Glutamatergic neuron (in vitro differentiated cells): ENCODE data around the gene PRDM16. TPM values are rescaled to one million over a fixed set of nuclear protein-coding genes. Genes with fewer than 3 reads are reported as not detected.

ENCODE experiments used
- DNase-seq: peaks from one replicate; pipeline ENCODE4 v3.0.0; 2022
- H3K27ac Mint-ChIP-seq: one replicate; pipeline ENCODE4 v1.8.0; 2020; ENCODE audit warnings: mild to moderate bottlenecking, mixed read lengths, inconsistent platforms; ENCODE audit not compliant: unreplicated experiment
- H3K27me3 Mint-ChIP-seq: one replicate; pipeline ENCODE4 v1.8.0; 2020; ENCODE audit warnings: mild to moderate bottlenecking, moderate library complexity, mixed read lengths, inconsistent platforms; ENCODE audit not compliant: unreplicated experiment
- H3K36me3 Mint-ChIP-seq: one replicate; pipeline ENCODE4 v1.8.0; 2020; ENCODE audit warnings: mild to moderate bottlenecking, mixed read lengths, inconsistent platforms; ENCODE audit not compliant: unreplicated experiment
- H3K4me1 Mint-ChIP-seq: one replicate; pipeline ENCODE4 v1.8.0; 2020; ENCODE audit warnings: mild to moderate bottlenecking, low read depth, mixed read lengths, inconsistent platforms; ENCODE audit not compliant: unreplicated experiment
- H3K4me3 Mint-ChIP-seq: one replicate; pipeline ENCODE4 v1.8.0; 2020; ENCODE audit warnings: mild to moderate bottlenecking, mixed read lengths, inconsistent platforms; ENCODE audit not compliant: unreplicated experiment
- H3K9me3 Mint-ChIP-seq: one replicate; pipeline ENCODE4 v1.8.0; 2020; ENCODE audit warnings: mild to moderate bottlenecking, moderate library complexity, mixed read lengths, inconsistent platforms; ENCODE audit not compliant: unreplicated experiment
- total RNA-seq: library from RNA; stranded (reverse); fragmentation: NEBNext Ultra II Directional; extraction: Animal tissue kit (Norgen Biotek cat#: 25700); gene quantifications from one replicate; pipeline ENCODE4 v1.2.1, GENCODE V29; 2021; ENCODE audit not compliant: unreplicated experiment
- TF ChIP-seq, protein P1 (sequence below): fragments of 200-600 bp; sonication (generic); IDR thresholded peaks from one replicate; pipeline ENCODE4 v1.5.0; 2021; ENCODE audit not compliant: partially characterized antibody, unreplicated experiment

Gene PRDM16
- total RNA-seq, 1 donor from 2014 or later = 0.07 TPM

GRCh38 chr1:3462356-3463012 lies 393.5 kb downstream of the PRDM16 start:
- Mint-ChIP-seq H3K9me3 (peaks cover 1% of the 10 kb centered on the region), H3K27me3 (peaks cover 4% of the 10 kb centered on the region), H3K4me1 (peaks cover 19% of the 10 kb centered on the region), H3K4me3 (no peak overlapping the region), H3K27ac (no peak overlapping the region), H3K36me3 (no peaks in the 10 kb centered on the region)
- DNase-seq = no peak
- TF ChIP-seq, protein P1, sequence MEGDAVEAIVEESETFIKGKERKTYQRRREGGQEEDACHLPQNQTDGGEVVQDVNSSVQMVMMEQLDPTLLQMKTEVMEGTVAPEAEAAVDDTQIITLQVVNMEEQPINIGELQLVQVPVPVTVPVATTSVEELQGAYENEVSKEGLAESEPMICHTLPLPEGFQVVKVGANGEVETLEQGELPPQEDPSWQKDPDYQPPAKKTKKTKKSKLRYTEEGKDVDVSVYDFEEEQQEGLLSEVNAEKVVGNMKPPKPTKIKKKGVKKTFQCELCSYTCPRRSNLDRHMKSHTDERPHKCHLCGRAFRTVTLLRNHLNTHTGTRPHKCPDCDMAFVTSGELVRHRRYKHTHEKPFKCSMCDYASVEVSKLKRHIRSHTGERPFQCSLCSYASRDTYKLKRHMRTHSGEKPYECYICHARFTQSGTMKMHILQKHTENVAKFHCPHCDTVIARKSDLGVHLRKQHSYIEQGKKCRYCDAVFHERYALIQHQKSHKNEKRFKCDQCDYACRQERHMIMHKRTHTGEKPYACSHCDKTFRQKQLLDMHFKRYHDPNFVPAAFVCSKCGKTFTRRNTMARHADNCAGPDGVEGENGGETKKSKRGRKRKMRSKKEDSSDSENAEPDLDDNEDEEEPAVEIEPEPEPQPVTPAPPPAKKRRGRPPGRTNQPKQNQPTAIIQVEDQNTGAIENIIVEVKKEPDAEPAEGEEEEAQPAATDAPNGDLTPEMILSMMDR = no peak

DNA sequence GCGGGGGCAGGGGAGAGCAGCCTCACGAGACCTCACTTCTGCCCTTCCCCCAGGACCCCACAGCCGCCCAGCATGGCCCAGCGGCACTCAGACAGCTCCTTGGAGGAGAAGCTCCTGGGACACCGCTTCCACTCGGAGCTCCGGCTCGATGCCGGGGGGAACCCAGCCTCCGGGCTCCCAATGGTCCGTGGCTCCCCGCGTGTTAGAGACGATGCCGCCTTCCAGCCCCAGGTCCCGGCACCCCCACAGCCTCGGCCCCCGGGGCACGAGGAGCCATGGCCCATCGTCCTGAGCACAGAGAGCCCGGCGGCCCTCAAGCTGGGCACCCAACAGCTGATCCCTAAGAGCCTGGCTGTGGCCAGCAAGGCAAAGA lies 394.0 kb downstream of the PRDM16 start:
- peaks cover 1% of the 10 kb centered on the region for H3K9me3 Mint-ChIP-seq
- H3K4me3 Mint-ChIP-seq = no peak overlapping the region

GRCh38 chr1:3463408-3463863 lies 394.4 kb downstream of the PRDM16 start:
- peak; percentile 14 for DNase-seq
- Mint-ChIP-seq H3K36me3 (no peaks in the 10 kb centered on the region), H3K27me3 (peaks cover 4% of the 10 kb centered on the region), H3K9me3 (peaks cover 1% of the 10 kb centered on the region), H3K4me1 (peaks cover 15% of the 10 kb centered on the region), H3K27ac (no peak overlapping the region), H3K4me3 (no peak overlapping the region)
- TF ChIP-seq, protein P1 = no peak

More for the DNA sequence above, 394.0 kb downstream of the PRDM16 start:
- peaks cover 18% of the 10 kb centered on the region for H3K4me1 Mint-ChIP-seq
- no peaks in the 10 kb centered on the region for H3K36me3 Mint-ChIP-seq
- H3K27ac Mint-ChIP-seq = no peak overlapping the region
- TF ChIP-seq, protein P1 = no peak
- peaks cover 4% of the 10 kb centered on the region for H3K27me3 Mint-ChIP-seq
- peak; percentile 16 for DNase-seq

- Mint-ChIP-seq H3K4me1 (peaks cover 9% of the 10 kb centered on the region), H3K27me3 (peaks cover 4% of the 10 kb centered on the region), H3K9me3 (peaks cover 1% of the 10 kb centered on the region), H3K4me3 (no peak overlapping the region), H3K27ac (no peak overlapping the region), H3K36me3 (no peaks in the 10 kb centered on the region)
- TF ChIP-seq, protein P1 = no peak
- DNase-seq = peak; percentile 29
Measured at GRCh38 chr1:3463891-3464648, 395.1 kb downstream of the PRDM16 start.

DNA sequence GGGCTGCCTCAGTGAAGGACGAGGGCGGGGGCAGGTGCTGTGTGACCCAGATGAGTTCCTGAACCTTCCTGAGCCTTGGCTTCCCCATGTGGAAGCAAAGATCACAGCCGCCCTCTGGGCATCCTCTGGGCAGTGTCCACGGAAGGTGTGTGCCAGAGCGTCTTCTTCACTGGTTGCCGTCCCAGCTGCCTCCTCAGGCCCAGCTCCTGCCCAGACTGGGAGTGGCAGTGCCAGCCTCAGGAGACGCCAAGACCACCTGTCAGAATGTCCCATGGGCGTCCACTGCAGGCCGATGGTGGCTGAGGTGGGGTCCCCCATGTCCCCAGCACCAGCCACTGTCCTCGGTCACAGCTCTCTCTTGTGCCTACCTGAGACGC lies 395.6 kb downstream of the PRDM16 start:
- DNase-seq = no peak
- TF ChIP-seq, protein P1 = no peak
- Mint-ChIP-seq H3K9me3 (peaks cover 1% of the 10 kb centered on the region), H3K4me3 (no peak overlapping the region), H3K36me3 (no peaks in the 10 kb centered on the region), H3K27me3 (peaks cover 3% of the 10 kb centered on the region), H3K4me1 (peaks cover 7% of the 10 kb centered on the region), H3K27ac (no peak overlapping the region)
